ENCODE measurements around the gene MMP20. TPM values are rescaled to one million over a fixed set of nuclear protein-coding genes. Genes with fewer than 3 reads are reported as not detected.

Gene MMP20
- total RNA-seq, 2 donors from 2014 or later = not detected

DNA sequence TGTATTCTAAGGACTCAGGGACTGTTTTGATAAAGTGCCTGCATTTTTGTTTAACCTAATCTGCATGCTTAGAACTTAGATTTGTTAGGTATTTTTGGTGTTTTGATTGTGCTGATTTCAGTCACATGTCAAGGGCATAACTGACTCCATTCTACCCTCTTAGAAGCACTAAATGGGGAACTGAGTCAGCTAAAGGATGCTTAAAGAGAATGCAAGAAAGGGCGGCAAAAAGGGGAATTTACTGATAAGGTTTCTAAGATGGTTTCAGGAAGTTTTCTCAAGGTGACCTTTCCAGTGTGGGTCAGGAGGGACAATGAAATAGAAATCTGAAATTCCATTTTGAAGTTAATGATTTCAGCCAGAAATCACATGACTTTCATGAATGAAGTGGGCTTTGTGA, 43.0 kb downstream of the MMP20 start:
- peaks cover 11% of the 10 kb centered on the region for H3K4me1 Mint-ChIP-seq
- Histone ChIP-seq H3K27ac (ENCODE audit: low read depth, low read length) (no peak overlapping the region), H3K9ac (ENCODE audit: extremely low read depth, low read length, poor library complexity, severe bottlenecking) (no peak overlapping the region), H3K9me3 (ENCODE audit: control insufficient read depth, low read length) (no peaks in the 10 kb centered on the region), H3K4me1 (ENCODE audit: control insufficient read depth, insufficient read depth, low read length) (no peaks in the 10 kb centered on the region), H3K36me3 (ENCODE audit: control insufficient read depth, insufficient read depth, low read length) (no peaks in the 10 kb centered on the region), H3K4me3 (ENCODE audit: low read length) (no peak overlapping the region), H3K27me3 (ENCODE audit: control insufficient read depth, insufficient read depth, low read length, poor library complexity, severe bottlenecking) (no peaks in the 10 kb centered on the region)
- H3K27ac Mint-ChIP-seq = no peak overlapping the region
- H3K4me3 Mint-ChIP-seq = no peak overlapping the region
- DNase-seq = no peak
- WGBS, 2 experiments (ENCODE audit: insufficient coverage in 1 of 2, insufficient read length in 1 of 2) = 100% methylated on average over 1 of the region's 1 CpG
- no peaks in the 10 kb centered on the region for H3K36me3 Mint-ChIP-seq (ENCODE audit: low read depth)
- peaks cover 2% of the 10 kb centered on the region for H3K9me3 Mint-ChIP-seq
- TF ChIP-seq, protein P1, sequence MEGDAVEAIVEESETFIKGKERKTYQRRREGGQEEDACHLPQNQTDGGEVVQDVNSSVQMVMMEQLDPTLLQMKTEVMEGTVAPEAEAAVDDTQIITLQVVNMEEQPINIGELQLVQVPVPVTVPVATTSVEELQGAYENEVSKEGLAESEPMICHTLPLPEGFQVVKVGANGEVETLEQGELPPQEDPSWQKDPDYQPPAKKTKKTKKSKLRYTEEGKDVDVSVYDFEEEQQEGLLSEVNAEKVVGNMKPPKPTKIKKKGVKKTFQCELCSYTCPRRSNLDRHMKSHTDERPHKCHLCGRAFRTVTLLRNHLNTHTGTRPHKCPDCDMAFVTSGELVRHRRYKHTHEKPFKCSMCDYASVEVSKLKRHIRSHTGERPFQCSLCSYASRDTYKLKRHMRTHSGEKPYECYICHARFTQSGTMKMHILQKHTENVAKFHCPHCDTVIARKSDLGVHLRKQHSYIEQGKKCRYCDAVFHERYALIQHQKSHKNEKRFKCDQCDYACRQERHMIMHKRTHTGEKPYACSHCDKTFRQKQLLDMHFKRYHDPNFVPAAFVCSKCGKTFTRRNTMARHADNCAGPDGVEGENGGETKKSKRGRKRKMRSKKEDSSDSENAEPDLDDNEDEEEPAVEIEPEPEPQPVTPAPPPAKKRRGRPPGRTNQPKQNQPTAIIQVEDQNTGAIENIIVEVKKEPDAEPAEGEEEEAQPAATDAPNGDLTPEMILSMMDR (conservative IDR thresholded peaks at IDR 0.05) = no peak
- no peaks in the 10 kb centered on the region for H3K27me3 Mint-ChIP-seq (ENCODE audit: insufficient read depth)

DNA sequence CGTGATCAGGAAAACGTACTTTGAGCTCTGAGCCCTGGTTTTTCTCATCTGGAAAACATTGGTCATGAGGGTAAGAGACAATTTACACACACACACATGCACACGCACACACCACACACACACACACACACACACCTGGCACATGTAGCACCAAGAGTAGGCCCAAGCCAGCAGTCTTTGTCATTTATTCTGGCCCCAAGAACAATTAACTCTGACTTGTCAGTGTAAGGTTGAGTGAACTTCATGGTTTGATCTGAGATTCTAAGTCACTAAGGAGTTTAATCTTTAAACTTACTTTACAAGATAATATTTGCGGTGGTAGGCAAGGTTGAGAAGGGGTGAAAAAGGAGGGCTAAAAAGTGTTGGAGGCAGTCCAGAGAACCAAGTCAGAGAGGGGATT, 44.1 kb downstream of the MMP20 start:
- 87 to 92% methylated on average over 2 to 4 of the region's 4 CpGs for WGBS, 2 experiments (ENCODE audit: insufficient coverage in 1 of 2, insufficient read length in 1 of 2)
- TF ChIP-seq, protein P1 (conservative IDR thresholded peaks at IDR 0.05) = no peak
- Mint-ChIP-seq H3K27me3 (ENCODE audit: insufficient read depth) (no peaks in the 10 kb centered on the region), H3K27ac (no peak overlapping the region), H3K9me3 (no peaks in the 10 kb centered on the region), H3K36me3 (ENCODE audit: low read depth) (no peaks in the 10 kb centered on the region), H3K4me1 (peaks cover 11% of the 10 kb centered on the region), H3K4me3 (no peak overlapping the region)
- H3K36me3 ChIP-seq (ENCODE audit: control insufficient read depth, insufficient read depth, low read length) = no peaks in the 10 kb centered on the region
- DNase-seq = no peak
- H3K27ac ChIP-seq (ENCODE audit: low read depth, low read length) = no peak overlapping the region
- no peaks in the 10 kb centered on the region for H3K27me3 ChIP-seq (ENCODE audit: control insufficient read depth, insufficient read depth, low read length, poor library complexity, severe bottlenecking)
- H3K4me1 ChIP-seq (ENCODE audit: control insufficient read depth, insufficient read depth, low read length) = no peaks in the 10 kb centered on the region
- H3K9ac ChIP-seq (ENCODE audit: extremely low read depth, low read length, poor library complexity, severe bottlenecking) = no peak overlapping the region
- no peaks in the 10 kb centered on the region for H3K9me3 ChIP-seq (ENCODE audit: control insufficient read depth, low read length)
- no peak overlapping the region for H3K4me3 ChIP-seq (ENCODE audit: low read length)

DNA sequence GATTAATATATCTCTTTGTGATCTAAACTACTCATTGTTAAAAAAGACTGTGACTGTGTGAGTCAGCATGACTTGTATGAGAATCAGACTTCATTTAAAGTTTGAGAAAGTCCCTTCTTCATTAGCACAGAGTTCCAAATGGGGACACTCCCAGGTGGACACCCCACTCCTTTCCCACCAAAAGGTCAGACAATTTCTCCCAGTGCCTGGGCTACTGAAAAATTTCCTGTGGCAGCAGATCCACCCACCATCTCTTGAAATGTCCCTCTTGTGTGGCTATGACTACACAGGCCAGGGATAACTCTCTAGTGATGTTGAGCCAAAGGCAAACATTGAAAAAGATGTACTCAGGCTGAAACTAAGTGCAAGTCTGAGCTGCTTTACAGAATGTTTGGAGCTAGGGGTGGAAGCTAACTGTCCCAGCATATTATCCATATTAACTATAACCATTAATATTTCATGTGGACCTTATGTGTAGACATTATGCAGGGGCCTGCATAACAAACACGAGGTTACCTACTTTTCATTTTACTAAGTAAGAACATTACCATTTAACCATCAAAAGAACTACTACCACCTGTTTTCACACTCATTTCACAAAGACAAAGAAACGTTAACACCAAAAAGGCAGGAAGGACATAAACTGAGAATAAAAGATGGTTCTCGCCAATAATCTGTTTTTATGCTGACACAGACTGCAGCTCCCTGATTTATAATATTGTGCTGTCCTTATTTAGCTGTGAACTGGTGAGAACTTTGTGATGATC, 44.8 kb downstream of the MMP20 start:
- Histone ChIP-seq H3K4me1 (ENCODE audit: control insufficient read depth, insufficient read depth, low read length) (no peaks in the 10 kb centered on the region), H3K4me3 (ENCODE audit: low read length) (no peak overlapping the region), H3K9ac (ENCODE audit: extremely low read depth, low read length, poor library complexity, severe bottlenecking) (no peak overlapping the region), H3K9me3 (ENCODE audit: control insufficient read depth, low read length) (no peaks in the 10 kb centered on the region), H3K27ac (ENCODE audit: low read depth, low read length) (no peak overlapping the region), H3K36me3 (ENCODE audit: control insufficient read depth, insufficient read depth, low read length) (no peaks in the 10 kb centered on the region), H3K27me3 (ENCODE audit: control insufficient read depth, insufficient read depth, low read length, poor library complexity, severe bottlenecking) (no peaks in the 10 kb centered on the region)
- no peak for DNase-seq
- H3K36me3 Mint-ChIP-seq (ENCODE audit: low read depth) = no peaks in the 10 kb centered on the region
- H3K9me3 Mint-ChIP-seq = no peaks in the 10 kb centered on the region
- H3K4me1 Mint-ChIP-seq = peaks cover 11% of the 10 kb centered on the region
- no peak overlapping the region for H3K4me3 Mint-ChIP-seq
- TF ChIP-seq, protein P1 (conservative IDR thresholded peaks at IDR 0.05) = no peak
- no peak overlapping the region for H3K27ac Mint-ChIP-seq
- no peaks in the 10 kb centered on the region for H3K27me3 Mint-ChIP-seq (ENCODE audit: insufficient read depth)
- WGBS, 2 experiments (ENCODE audit: insufficient coverage in 1 of 2, insufficient read length in 1 of 2) = 88 to 90% methylated on average over 1 to 3 of the region's 3 CpGs

Data from endodermal cell (in vitro differentiated cells).